HG02610 (cell line): ENCODE results near the gene MYL3.
"Not testable (repeated sequence)": the region's sequence is repeated elsewhere in the genome, so short reads cannot be mapped to it uniquely, and the experiment has no call there.

Source experiments
- ATAC-seq: cut with Tn5 transposase; IDR thresholded peaks from one replicate; pipeline ENCODE4 v1.9.1; 2021; ENCODE audit warnings: mild to moderate bottlenecking, moderate library complexity; ENCODE audit not compliant: unreplicated experiment

Gene MYL3

GRCh38 chr3:46831316-46831715 is 31.9 kb downstream of the MYL3 start:
- no peak for ATAC-seq

- no peak for ATAC-seq
These were observed 32.4 kb downstream of the MYL3 start for GRCh38 chr3:46830801-46831200.

DNA sequence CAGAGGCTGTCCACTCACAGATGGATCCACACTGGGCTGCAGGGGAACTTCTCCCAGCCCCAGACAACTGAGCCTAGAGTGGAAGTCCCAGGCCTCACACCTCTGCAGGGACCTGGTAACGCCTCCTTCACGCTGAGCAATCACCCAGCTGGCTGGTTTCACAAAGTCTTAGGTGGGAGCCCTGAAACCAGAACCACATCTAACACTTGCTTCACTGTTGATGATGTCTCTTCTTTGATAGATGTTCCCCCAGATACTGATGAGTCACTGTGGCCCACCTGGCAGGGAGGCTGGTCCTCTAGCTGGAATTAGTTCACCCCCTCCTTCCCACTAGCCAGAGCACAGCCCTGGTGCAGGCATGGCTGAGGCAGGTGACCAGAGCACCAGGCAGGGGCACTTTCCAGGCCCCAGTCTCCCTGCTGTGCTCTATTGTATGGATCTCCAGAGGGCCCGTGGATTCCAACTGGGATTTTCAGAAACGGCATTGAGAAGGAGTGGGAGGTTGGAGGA is 33.5 kb downstream of the MYL3 start:
- peak; percentile 87 for ATAC-seq

DNA sequence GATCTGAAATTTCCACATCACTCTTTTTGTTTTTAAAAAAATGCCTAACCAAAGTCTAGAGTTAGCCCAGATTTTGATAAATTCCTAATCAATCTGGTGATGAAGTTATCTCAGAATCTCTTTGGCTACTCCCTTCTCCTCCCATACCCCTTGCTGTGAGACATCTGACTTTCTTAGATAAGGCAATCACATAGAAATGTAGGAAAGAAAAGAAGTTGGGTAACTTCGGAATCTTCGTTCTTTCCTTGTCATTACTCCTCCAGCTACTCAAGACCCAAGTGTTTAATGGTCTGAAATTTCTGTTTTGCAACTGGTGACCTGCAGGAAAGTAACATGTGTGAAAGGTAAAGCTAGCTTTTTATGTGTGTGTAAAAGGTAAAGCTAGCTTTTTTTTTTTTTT is 37.8 kb downstream of the MYL3 start:
- ATAC-seq: no peak

- no peak for ATAC-seq
These were observed 38.9 kb downstream of the MYL3 start for GRCh38 chr3:46824211-46824970.

GRCh38 chr3:46823314-46823713 is 39.9 kb downstream of the MYL3 start:
- not testable (repeated sequence) for ATAC-seq

- ATAC-seq: no peak
These were observed 41.7 kb downstream of the MYL3 start for GRCh38 chr3:46821553-46821952.

DNA sequence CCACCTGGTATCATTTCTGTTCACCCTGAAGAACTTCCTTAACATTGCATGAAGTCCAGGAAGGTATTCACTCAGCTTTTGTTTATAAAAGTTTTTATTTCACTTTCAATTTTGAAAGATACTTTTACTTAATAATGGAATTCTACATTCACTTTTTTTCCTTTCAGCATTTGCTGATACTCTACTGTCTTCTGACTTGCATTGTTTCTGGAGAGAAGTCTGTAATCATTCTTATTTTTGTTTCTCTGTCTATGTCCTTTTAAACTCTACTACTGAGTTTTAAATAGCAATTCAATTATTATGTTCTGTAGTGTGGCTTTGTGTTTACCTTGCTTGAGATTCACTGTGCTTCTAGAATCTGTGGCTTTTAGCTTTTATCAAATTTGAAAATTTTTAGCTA is 42.4 kb downstream of the MYL3 start:
- ATAC-seq: no peak

DNA sequence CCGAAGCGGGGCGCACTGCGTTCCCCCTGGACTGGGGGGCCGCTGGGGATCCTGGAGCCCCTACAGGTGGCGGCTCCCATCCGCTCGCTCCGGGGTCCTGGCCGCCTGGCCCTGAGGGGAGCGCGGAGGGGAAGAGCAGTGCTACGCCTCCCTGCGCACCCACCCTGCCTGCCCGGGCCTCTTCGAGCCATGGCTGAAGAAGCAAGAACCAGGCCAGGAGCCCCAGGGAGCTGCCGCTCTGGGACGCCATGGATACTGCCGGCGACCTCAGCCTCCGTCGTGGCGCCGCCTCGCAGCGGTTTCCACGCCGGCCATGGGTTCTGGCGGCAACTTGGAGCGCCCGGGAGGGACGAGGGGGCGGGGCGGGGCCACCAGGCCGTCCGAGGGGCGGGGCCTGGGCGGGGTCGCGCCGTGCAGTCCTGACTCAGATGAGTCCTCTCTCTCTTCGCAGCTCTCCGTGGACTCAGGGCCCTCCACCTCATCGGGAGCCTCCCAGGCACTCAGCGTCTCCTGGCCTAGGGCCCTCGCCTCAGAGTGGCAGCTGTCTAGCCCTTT is 50.9 kb downstream of the MYL3 start:
- no peak for ATAC-seq

- no peak for ATAC-seq
These were observed 51.5 kb downstream of the MYL3 start for GRCh38 chr3:46811615-46812236.

GRCh38 chr3:46808766-46809165 is 54.5 kb downstream of the MYL3 start:
- not testable (repeated sequence) for ATAC-seq
